ENCODE results near the gene KRT84. TPM values are rescaled to one million over a fixed set of nuclear protein-coding genes. Genes with fewer than 3 reads are reported as not detected.

KRT84 gene
- polyA plus RNA-seq, 1 donor from 2014 or later, result not detected

GRCh38 chr12:52363111-52363679, 22.3 kb downstream of the KRT84 start:
- no peak overlapping the region for H3K4me2 ChIP-seq (ENCODE audit: low read length)
- H3K9ac ChIP-seq (ENCODE audit: low read length), result no peak overlapping the region
- H3F3A ChIP-seq (ENCODE audit: insufficient read depth, low read length, poor library complexity, severe bottlenecking), result no peaks in the 10 kb centered on the region
- H3K27ac ChIP-seq (ENCODE audit: low read length), result no peak overlapping the region
- H3K27me3 ChIP-seq (ENCODE audit: insufficient read depth, low read depth, low read length), result no peaks in the 10 kb centered on the region
- H3K4me3 ChIP-seq (ENCODE audit: low read length), result no peak overlapping the region
- no peaks in the 10 kb centered on the region for H3K9me2 ChIP-seq (ENCODE audit: insufficient read depth, low read length)
- H3K36me3 ChIP-seq (ENCODE audit: insufficient read depth, low read length), result no peaks in the 10 kb centered on the region
- TF ChIP-seq MXI1 (conservative IDR thresholded peaks at IDR 0.05; ENCODE audit: poor library complexity, severe bottlenecking) (no peak), TAF1 (IDR thresholded peaks at IDR 0.05; ENCODE audit: low read depth) (no peak), REST (IDR thresholded peaks at IDR 0.05; ENCODE audit: borderline replicate concordance) (no peak), EP300 (conservative IDR thresholded peaks at IDR 0.05; ENCODE audit: poor library complexity, severe bottlenecking) (no peak), EZH2 (IDR thresholded peaks at IDR 0.05; ENCODE audit: borderline replicate concordance, insufficient read depth, low read length, poor library complexity, severe bottlenecking) (no peak), RAD21 (conservative IDR thresholded peaks at IDR 0.05) (no peak), POLR2AphosphoS5 (IDR thresholded peaks at IDR 0.05) (no peak), CTCF (IDR thresholded peaks at IDR 0.05; ENCODE audit: poor library complexity, severe bottlenecking) (no peak), SMC3 (conservative IDR thresholded peaks at IDR 0.05; ENCODE audit: poor library complexity) (no peak)
- no peaks in the 10 kb centered on the region for H3K9me3 ChIP-seq (ENCODE audit: low read length)
- no peaks in the 10 kb centered on the region for H3K79me2 ChIP-seq (replicated peaks; ENCODE audit: insufficient read depth, low read length)
- H2AFZ ChIP-seq (ENCODE audit: low read depth, low read length), result no peak overlapping the region
- no peaks in the 10 kb centered on the region for H4K20me1 ChIP-seq (ENCODE audit: insufficient read depth)

- Histone ChIP-seq H3F3A (ENCODE audit: insufficient read depth, low read length, poor library complexity, severe bottlenecking) (no peaks in the 10 kb centered on the region), H3K36me3 (ENCODE audit: insufficient read depth, low read length) (no peaks in the 10 kb centered on the region), H3K27me3 (ENCODE audit: insufficient read depth, low read depth, low read length) (no peaks in the 10 kb centered on the region), H2AFZ (ENCODE audit: low read depth, low read length) (no peak overlapping the region), H4K20me1 (ENCODE audit: insufficient read depth) (no peaks in the 10 kb centered on the region), H3K4me3 (ENCODE audit: low read length) (no peak overlapping the region), H3K9me3 (ENCODE audit: low read length) (no peaks in the 10 kb centered on the region), H3K79me2 (replicated peaks; ENCODE audit: insufficient read depth, low read length) (no peaks in the 10 kb centered on the region), H3K9ac (ENCODE audit: low read length) (no peak overlapping the region), H3K27ac (ENCODE audit: low read length) (no peak overlapping the region), H3K4me2 (ENCODE audit: low read length) (no peak overlapping the region), H3K9me2 (ENCODE audit: insufficient read depth, low read length) (no peaks in the 10 kb centered on the region)
- TF ChIP-seq SMC3 (conservative IDR thresholded peaks at IDR 0.05; ENCODE audit: poor library complexity), result no peak
- no peak for TF ChIP-seq RAD21 (conservative IDR thresholded peaks at IDR 0.05)
- TF ChIP-seq MXI1 (conservative IDR thresholded peaks at IDR 0.05; ENCODE audit: poor library complexity, severe bottlenecking), result no peak
- TF ChIP-seq REST (IDR thresholded peaks at IDR 0.05; ENCODE audit: borderline replicate concordance), result no peak
- TF ChIP-seq CTCF (IDR thresholded peaks at IDR 0.05; ENCODE audit: poor library complexity, severe bottlenecking), result no peak
- no peak for TF ChIP-seq EP300 (conservative IDR thresholded peaks at IDR 0.05; ENCODE audit: poor library complexity, severe bottlenecking)
- TF ChIP-seq POLR2AphosphoS5 (IDR thresholded peaks at IDR 0.05), result no peak
Measured at GRCh38 chr12:52362118-52362726, 23.2 kb downstream of the KRT84 start.
